ENCODE results near the gene ANK3.

Gene ANK3

DNA sequence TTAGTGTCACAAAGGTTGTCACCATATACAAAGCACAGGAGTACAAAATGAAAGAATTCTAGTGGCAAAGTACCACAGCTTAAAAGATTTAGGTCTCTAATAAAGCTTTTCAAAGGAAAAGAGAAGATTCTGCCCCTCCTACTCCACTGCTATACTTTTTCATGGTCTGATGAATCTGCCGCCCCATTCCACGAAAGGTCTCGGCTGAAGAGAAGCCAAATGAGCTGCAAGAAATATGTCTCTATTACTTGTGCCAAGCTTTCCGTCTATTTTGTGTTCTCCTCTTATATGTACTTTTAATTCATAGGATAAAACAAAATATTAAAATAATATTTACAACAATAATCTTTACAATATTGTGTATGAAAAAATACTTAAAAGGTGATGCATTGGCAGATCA is 222.6 kb downstream of the ANK3 start:
- no peak for DNase-seq

DNA sequence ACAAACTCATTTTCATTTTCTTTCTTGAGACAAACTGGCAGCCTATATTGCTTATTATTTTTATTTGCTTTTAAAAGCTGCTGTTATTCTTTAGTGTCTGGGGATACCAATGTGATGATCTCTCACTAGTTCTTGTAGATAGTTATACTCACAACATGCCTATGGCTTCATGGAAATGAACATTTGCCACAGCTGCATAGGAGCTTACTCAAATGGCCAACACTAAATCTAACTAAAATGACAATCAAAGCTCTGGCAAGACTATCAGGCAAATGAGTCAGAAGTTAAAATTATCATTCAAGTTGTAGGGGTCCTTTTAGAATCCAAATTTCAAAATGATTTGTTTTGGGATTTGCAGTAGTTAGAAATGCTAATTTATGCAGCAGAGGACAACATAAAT is 225.9 kb downstream of the ANK3 start:
- no peak for DNase-seq

GRCh38 chr10:60162631-60163030 is 227.0 kb downstream of the ANK3 start:
- no peak for DNase-seq

- no peak for DNase-seq
These were observed 233.6 kb downstream of the ANK3 start for GRCh38 chr10:60155943-60156683.

DNA sequence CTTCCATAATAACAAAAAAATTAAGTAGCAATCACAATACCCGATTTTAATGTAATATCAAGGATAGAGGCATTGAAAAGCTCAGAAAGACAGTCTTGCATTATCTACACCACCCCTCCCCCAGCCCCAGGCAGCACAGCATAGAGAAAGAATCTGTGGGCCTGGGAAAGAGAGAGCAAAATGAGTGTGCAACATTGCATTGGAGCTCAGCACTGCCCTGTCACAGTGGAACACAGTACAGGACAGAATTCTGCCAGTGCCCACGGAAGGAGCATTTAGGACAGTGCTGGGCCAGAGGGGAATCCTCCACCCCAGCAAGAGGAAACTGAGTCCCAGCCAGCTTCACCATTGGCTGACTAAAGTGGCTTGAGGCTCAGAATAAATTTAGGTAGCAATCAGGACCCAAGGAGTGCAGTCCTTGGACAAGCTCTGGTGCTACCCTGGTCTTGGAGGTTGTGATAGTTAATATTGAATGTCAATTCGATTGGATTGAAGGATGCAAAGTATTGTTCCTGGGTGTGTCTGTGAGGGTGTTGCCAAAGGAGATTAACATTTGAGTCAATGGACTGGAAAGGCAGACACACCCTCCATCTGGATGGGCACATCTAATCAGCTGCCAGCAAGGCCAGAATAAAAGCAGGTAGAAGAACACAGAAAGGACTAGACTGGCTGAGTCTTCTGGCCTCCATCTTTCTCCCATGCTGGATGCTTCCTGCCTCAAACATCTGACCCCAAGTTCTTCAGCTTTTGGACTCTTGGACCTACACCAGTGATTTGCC is 234.4 kb downstream of the ANK3 start:
- DNase-seq = no peak

- no peak for DNase-seq
These were observed 240.7 kb downstream of the ANK3 start for GRCh38 chr10:60149003-60149402.

DNA sequence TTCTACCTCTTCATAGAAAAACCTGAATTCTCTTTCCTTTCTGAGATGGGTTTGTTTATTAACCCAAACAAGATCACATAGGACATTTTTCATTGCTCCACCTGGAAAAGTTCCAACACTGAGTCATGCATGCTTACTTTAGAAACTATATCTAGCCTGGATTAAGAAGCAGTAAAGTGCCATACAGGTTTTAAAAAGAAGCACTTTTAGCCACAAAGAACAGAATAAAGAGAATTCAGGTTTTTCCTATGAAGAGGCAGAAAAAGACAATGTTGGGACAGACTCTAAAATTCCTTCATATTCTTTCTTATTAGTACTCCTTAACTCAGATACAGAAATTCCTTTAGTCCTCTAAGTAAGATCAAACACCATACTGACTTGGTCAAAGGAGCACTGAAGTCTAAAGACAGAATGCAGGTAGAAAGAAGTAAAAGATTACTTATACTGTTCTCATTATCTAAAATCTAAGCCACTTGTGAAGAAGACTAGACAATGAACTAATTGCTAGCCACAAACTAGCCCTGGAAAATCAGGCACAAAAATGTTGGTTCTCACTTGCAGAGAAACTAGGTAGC is 241.3 kb downstream of the ANK3 start:
- no peak for DNase-seq

- DNase-seq = no peak
These were observed 242.0 kb downstream of the ANK3 start for GRCh38 chr10:60147576-60148265.

GRCh38 chr10:60147025-60147424 is 242.7 kb downstream of the ANK3 start:
- no peak for DNase-seq

- no peak for DNase-seq
These were observed 245.6 kb downstream of the ANK3 start for GRCh38 chr10:60144099-60144498.

DNA sequence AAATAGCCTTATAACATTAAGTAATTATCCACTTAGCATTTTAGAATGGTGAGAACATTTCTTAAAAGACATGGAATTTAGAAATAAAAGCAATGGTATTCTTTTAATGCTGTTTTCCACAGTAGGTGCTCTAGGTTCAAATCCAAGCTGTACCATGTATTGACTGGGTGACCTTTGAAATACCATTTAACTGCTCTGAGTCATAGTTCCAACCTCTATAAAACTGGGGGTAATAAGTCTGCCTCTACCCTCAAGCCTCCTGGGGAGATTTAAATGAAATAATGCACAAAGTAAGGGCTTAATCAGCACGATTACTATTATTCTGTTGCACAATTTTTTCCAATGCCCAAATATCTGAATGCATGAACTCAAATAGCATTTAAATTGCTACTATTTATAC is 246.9 kb downstream of the ANK3 start:
- no peak for DNase-seq

GRCh38 chr10:60141896-60142559 is 247.6 kb downstream of the ANK3 start:
- DNase-seq = no peak

DNA sequence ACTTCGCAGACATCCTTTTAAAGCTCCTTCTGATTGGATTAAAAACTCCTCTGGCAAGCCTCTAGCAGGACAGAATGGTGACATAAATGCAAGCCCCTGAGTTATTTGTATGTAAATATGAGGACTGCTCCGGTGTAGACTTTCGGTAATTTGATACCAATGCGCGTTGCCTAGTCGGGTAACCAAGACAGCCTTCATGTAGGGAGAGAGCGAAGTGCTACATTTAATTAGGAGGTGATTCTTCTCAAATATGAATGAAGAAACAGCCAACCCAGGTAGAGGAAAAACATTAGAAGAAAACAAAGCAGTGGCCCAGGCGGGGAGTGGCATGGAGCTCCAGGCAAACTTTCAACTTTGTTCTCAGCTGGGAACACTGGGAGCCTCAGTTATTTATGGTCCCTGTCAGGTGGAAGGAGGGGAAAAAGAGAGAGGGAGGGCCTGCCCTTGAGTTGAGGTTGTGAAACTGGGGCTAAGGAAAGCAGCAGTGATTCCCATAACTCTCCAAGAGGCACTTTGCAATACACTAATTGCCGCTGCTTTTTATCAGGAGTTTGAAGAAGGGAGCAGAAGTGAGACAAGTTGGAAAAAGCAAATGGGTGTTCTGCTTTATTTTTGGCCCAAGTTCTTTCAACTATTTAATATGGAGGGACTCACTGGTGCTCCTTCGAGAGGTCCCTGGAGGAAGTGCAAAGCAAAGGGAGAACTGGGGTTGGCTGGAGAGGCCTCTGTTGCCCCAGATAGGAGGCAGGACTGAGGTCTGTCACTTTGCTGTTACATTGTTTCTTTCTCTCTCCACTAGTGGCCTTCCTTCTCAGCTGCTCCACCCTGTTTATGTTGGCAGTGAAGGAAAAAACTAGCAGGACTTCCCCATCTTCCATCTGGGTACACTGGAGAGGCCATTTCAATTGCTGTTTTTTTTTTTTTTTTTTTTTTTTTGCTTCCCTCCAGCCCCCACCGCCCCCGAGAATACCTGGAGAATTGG is 248.7 kb downstream of the ANK3 start:
- no peak for DNase-seq

- no peak for DNase-seq
These were observed 249.7 kb downstream of the ANK3 start for GRCh38 chr10:60139798-60140566.

GRCh38 chr10:60139290-60139689 is 250.4 kb downstream of the ANK3 start:
- DNase-seq = no peak

DNA sequence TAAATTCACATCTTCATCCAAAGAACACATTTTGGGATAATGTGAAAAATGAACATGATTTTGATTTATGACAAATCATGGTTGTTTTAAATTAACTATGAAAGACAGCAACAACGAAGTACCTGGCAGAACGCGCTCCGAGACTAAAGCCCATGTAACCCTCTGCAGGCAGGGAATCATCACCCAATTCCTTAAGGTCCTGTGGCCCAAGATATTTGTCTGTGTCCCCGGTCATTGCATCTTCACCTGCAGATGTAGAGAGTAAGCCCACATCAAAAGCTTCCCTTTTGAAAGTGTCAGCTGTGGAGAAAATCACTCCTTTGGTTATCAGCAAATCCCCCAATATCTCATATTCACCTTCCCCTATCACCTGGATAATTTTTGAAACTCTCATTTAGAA is 250.8 kb downstream of the ANK3 start:
- no peak for DNase-seq

- no peak for DNase-seq
These were observed 251.6 kb downstream of the ANK3 start for GRCh38 chr10:60138026-60138425.

DNA sequence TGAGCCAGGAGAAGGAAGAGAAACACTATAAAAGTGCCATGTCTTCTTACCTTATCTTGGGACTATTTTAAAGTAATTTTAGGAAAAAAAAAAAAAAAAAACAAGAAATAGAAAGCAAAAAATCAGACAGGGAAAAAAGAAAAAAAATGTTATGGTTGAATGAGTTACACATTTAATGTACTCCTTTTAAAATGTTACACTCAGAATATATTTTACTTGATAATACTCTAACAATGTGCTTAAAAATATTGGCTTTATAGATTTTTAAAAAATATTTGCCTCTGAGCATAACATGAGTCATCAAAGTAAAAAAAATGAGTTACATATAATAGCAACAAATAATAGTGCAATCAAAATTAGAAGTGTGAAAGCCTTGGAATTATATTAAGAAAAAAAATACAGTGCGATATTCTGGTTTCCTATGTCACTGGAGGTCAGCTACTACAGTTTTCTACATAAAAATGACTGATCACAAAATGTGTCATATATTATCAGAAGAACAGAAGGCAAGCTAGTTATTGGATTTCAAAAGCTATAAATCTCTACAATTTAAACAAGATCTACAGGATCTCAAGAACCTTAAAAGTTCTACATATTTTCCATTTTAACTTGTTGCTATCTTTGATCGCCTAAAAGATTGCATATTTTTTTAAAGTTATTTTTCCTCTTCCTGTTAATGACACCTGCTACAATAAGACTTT is 252.2 kb downstream of the ANK3 start:
- DNase-seq = no peak

DNA sequence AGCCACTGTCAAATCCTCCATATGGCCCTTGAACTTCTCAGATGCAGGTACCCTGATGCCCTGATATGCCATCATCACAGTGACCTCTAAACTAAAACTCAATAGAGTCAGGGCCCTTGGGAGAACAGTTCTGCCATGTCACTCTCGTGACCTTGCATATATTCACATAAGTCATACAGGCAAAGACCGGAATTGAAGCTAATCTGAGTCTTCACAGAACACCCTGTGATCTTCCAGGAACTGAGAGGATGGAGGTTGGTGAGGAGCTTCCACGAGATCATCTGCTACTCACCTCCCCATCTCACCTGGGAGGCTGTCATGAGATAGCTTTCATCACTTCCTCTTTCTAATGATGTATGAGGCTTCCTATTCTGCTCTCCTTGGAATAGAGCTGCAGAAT is 254.7 kb downstream of the ANK3 start:
- DNase-seq = no peak

DNA sequence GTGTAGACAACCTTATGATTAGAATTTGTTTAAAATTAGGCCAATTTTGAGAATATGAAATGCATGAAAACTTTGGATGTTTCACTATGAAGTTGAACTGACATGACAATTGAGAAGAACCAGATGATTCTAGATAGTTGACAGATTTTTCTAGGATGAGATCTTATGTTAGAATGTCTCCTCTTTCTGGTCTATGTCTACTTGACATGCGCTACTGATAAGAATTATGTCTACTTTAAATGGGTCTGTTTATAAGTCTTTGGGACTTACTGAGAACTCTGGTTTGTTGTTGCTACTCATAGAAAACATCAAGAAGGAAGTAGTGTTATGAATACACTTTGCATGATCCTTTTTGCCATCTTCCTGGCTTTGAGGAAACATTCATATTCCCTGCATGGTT is 255.1 kb downstream of the ANK3 start:
- DNase-seq = no peak
